ENCODE results near the gene CPAMD8.
"Not testable (repeated sequence)": the region's sequence is repeated elsewhere in the genome, so short reads cannot be mapped to it uniquely, and the experiment has no call there.

CPAMD8 gene

GRCh38 chr19:16889883-16890460 lies 136.6 kb downstream of the CPAMD8 start:
- no peak for DNase-seq

GRCh38 chr19:16889366-16889882 lies 137.2 kb downstream of the CPAMD8 start:
- no peak for DNase-seq

- DNase-seq, result peak; percentile 38
Observed at GRCh38 chr19:16888629-16889365, 137.8 kb downstream of the CPAMD8 start, which contains the start of gene F2RL3. TSS of gene F2RL3 (plus strand) at chr19:16888999. CDS start at chr19:16889190, 191 bp downstream.

GRCh38 chr19:16887353-16888265 lies 139.0 kb downstream of the CPAMD8 start:
- DNase-seq, result no peak

GRCh38 chr19:16886305-16886880 lies 140.2 kb downstream of the CPAMD8 start:
- DNase-seq, result no peak

- no peak for DNase-seq
Observed at GRCh38 chr19:16885166-16885565, 141.4 kb downstream of the CPAMD8 start.

GRCh38 chr19:16883522-16883921 lies 143.1 kb downstream of the CPAMD8 start:
- no peak for DNase-seq

- no peak for DNase-seq
Observed at GRCh38 chr19:16882146-16882545, 144.5 kb downstream of the CPAMD8 start.

- no peak for DNase-seq
Observed at GRCh38 chr19:16880884-16881554, 145.6 kb downstream of the CPAMD8 start.

GRCh38 chr19:16878181-16878965 lies 148.2 kb downstream of the CPAMD8 start:
- DNase-seq, result no peak

- DNase-seq, result no peak
Observed at GRCh38 chr19:16877581-16877980, 149.0 kb downstream of the CPAMD8 start.

GRCh38 chr19:16876904-16877361 lies 149.7 kb downstream of the CPAMD8 start:
- no peak for DNase-seq

- DNase-seq, result no peak
Observed at GRCh38 chr19:16875584-16876555, 150.7 kb downstream of the CPAMD8 start.

GRCh38 chr19:16874978-16875299 lies 151.7 kb downstream of the CPAMD8 start:
- DNase-seq, result not testable (repeated sequence)

- DNase-seq, result no peak
Observed at GRCh38 chr19:16874250-16874977, 152.2 kb downstream of the CPAMD8 start.

- DNase-seq, result no peak
Observed at GRCh38 chr19:16873594-16873993, 153.0 kb downstream of the CPAMD8 start.

- DNase-seq, result no peak
Observed at GRCh38 chr19:16872728-16873127, 153.9 kb downstream of the CPAMD8 start.

GRCh38 chr19:16871871-16872270 lies 154.7 kb downstream of the CPAMD8 start:
- no peak for DNase-seq

GRCh38 chr19:16869331-16869972 lies 157.2 kb downstream of the CPAMD8 start:
- DNase-seq, result no peak
